Neuronal stem cell (in vitro differentiated cells): Measurements from ENCODE around the gene SARDH.
"Not testable (repeated sequence)": the region's sequence is repeated elsewhere in the genome, so short reads cannot be mapped to it uniquely, and the experiment has no call there.

Source experiments
- DNase-seq: peaks from one replicate; pipeline ENCODE4 v3.0.0-alpha.2; 2013; ENCODE audit warnings: low spot score
- H2AFZ ChIP-seq: one replicate; pipeline ENCODE4 v1.6.1; 2013; ENCODE audit warnings: mild to moderate bottlenecking, low read length, inconsistent platforms
- H2AK5ac ChIP-seq: 2 replicates; pipeline ENCODE4 v1.6.1; 2013; ENCODE audit warnings: low read depth, mild to moderate bottlenecking, inconsistent platforms, low read length, moderate library complexity, mixed read lengths
- H2BK120ac ChIP-seq: 2 replicates; pipeline ENCODE4 v1.6.1; 2013; ENCODE audit warnings: low read depth, mild to moderate bottlenecking, inconsistent platforms, low read length, moderate library complexity, mixed read lengths
- H2BK12ac ChIP-seq: one replicate; pipeline ENCODE4 v1.6.1; 2013; ENCODE audit warnings: low read length, inconsistent platforms
- H2BK15ac ChIP-seq: 2 replicates; pipeline ENCODE4 v1.6.1; 2013; ENCODE audit warnings: mild to moderate bottlenecking, low read length, inconsistent platforms, mixed read lengths
- H2BK5ac ChIP-seq: one replicate; pipeline ENCODE4 v1.6.1; 2013; ENCODE audit warnings: inconsistent platforms, mild to moderate bottlenecking, low read length, moderate library complexity
- H3K14ac ChIP-seq: one replicate; pipeline ENCODE4 v1.6.1; 2013; ENCODE audit warnings: low read length, inconsistent platforms
- H3K18ac ChIP-seq: 2 replicates; pipeline ENCODE4 v1.6.1; 2013; ENCODE audit warnings: low read length, inconsistent platforms
- H3K23ac ChIP-seq: 2 replicates; pipeline ENCODE4 v1.6.1; 2013; ENCODE audit warnings: low read depth, mild to moderate bottlenecking, mixed read lengths, low read length, inconsistent platforms; ENCODE audit not compliant: poor library complexity
- H3K27ac ChIP-seq: replicated peaks from 3 replicates; pipeline ENCODE4 v1.5.1; 2013; ENCODE audit warnings: low read length, inconsistent platforms
- H3K27me3 ChIP-seq, 3 experiments: 2 replicates each; pipeline ENCODE4 v1.6.1; 2013; ENCODE audit warnings: low read length in 3 of 3, mild to moderate bottlenecking in 2 of 3, inconsistent platforms in 1 of 3, low read depth in 1 of 3, mixed read lengths in 1 of 3, moderate library complexity in 1 of 3; ENCODE audit not compliant: control insufficient read depth in 3 of 3, insufficient read depth in 3 of 3
- H3K36me3 ChIP-seq, 2 donors: replicated peaks in 1 of 2; 2 replicates each; pipeline ENCODE4 v1.6.1; 2013; ENCODE audit warnings: low read length in 2 of 2; ENCODE audit not compliant: control insufficient read depth in 2 of 2, insufficient read depth in 2 of 2
- H3K4ac ChIP-seq: 2 replicates; pipeline ENCODE4 v1.6.1; 2013; ENCODE audit warnings: inconsistent platforms, mild to moderate bottlenecking, low read length, moderate library complexity
- H3K4me1 ChIP-seq, 2 donors: 1 replicate in 1 of 2; 2 replicates in 1 of 2; pipeline ENCODE4 v1.6.1; 2013; ENCODE audit warnings: low read length in 2 of 2, low read depth in 1 of 2; ENCODE audit not compliant: control insufficient read depth in 2 of 2, insufficient read depth in 1 of 2
- H3K4me2 ChIP-seq: one replicate; pipeline ENCODE4 v1.6.1; 2013; ENCODE audit warnings: mild to moderate bottlenecking, low read length, inconsistent platforms; ENCODE audit not compliant: insufficient read depth, poor library complexity, severe bottlenecking
- H3K4me3 ChIP-seq, 2 donors: 2 replicates each; pipeline ENCODE4 v1.5.1; 2013; ENCODE audit warnings: low read length in 2 of 2, mild to moderate bottlenecking in 2 of 2, inconsistent platforms in 1 of 2, moderate library complexity in 1 of 2
- H3K79me1 ChIP-seq: one replicate; pipeline ENCODE4 v1.6.1; 2013; ENCODE audit warnings: low read depth, mild to moderate bottlenecking, inconsistent platforms, low read length, moderate library complexity
- H3K9ac ChIP-seq: one replicate; pipeline ENCODE4 v1.6.1; 2013; ENCODE audit warnings: mild to moderate bottlenecking, low read depth, low read length, inconsistent platforms; ENCODE audit not compliant: poor library complexity
- H3K9me3 ChIP-seq, 2 donors: replicated peaks in 1 of 2; 2 replicates each; pipeline versions ENCODE3 to v1.6.1; 2013; ENCODE audit warnings: low read length in 2 of 2, mild to moderate bottlenecking in 2 of 2, inconsistent platforms in 1 of 2, low read depth in 1 of 2, mixed read lengths in 1 of 2, moderate library complexity in 1 of 2; ENCODE audit not compliant: control insufficient read depth in 2 of 2, insufficient read depth in 1 of 2
- H4K8ac ChIP-seq: one replicate; pipeline ENCODE4 v1.6.1; 2013; ENCODE audit warnings: low read depth, mild to moderate bottlenecking, inconsistent platforms, low read length, moderate library complexity
- H4K91ac ChIP-seq: one replicate; pipeline ENCODE4 v1.6.1; 2013; ENCODE audit warnings: low read length, low read depth, mild to moderate bottlenecking, inconsistent platforms; ENCODE audit not compliant: poor library complexity
- WGBS, 2 donors: extraction: QIAGEN DNeasy Blood & Tissue Kit; methylation state at CpG; one replicate each; pipeline ENCODE4 v1.1.7; 2013; ENCODE audit warnings: missing lambda C conversion rate in 2 of 2, mixed read lengths in 1 of 2; ENCODE audit not compliant: insufficient read length in 2 of 2, insufficient replicate concordance in 1 of 2; ENCODE audit errors: extremely low coverage in 2 of 2; 5-methylcytosine and 5-hydroxymethylcytosine counted together

Gene SARDH

GRCh38 chr9:133752739-133753446, 14.7 kb upstream of the SARDH start:
- H2AFZ ChIP-seq, result no peak overlapping the region
- H3K4me3 ChIP-seq, result no peak overlapping the region
- H3K4me2 ChIP-seq, result no peak overlapping the region
- WGBS, 2 donors, result no CpG with 5 or more reads among the region's 9 CpGs
- no peak overlapping the region for H3K18ac ChIP-seq
- H2AK5ac ChIP-seq, result no peak overlapping the region
- H4K91ac ChIP-seq, result no peak overlapping the region
- no peak overlapping the region for H3K9ac ChIP-seq
- H3K4ac ChIP-seq, result no peak overlapping the region
- peaks cover 8 to 9% of the 10 kb centered on the region in 2 donors for H3K9me3 ChIP-seq
- H3K79me1 ChIP-seq, result no peaks in the 10 kb centered on the region
- H3K23ac ChIP-seq, result no peak overlapping the region
- DNase-seq, result no peak
- H4K8ac ChIP-seq, result no peak overlapping the region
- H2BK120ac ChIP-seq, result no peak overlapping the region
- peaks cover 0 to 9% of the 10 kb centered on the region in 2 donors for H3K4me1 ChIP-seq
- no peaks in the 10 kb centered on the region for H3K36me3 ChIP-seq
- no peak overlapping the region for H2BK5ac ChIP-seq
- no peak overlapping the region for H3K27ac ChIP-seq
- H2BK12ac ChIP-seq, result no peak overlapping the region
- H2BK15ac ChIP-seq, result no peak overlapping the region
- peaks cover 0 to 2% (median 0%) of the 10 kb centered on the region in 3 experiments for H3K27me3 ChIP-seq
- no peak overlapping the region for H3K14ac ChIP-seq

DNA sequence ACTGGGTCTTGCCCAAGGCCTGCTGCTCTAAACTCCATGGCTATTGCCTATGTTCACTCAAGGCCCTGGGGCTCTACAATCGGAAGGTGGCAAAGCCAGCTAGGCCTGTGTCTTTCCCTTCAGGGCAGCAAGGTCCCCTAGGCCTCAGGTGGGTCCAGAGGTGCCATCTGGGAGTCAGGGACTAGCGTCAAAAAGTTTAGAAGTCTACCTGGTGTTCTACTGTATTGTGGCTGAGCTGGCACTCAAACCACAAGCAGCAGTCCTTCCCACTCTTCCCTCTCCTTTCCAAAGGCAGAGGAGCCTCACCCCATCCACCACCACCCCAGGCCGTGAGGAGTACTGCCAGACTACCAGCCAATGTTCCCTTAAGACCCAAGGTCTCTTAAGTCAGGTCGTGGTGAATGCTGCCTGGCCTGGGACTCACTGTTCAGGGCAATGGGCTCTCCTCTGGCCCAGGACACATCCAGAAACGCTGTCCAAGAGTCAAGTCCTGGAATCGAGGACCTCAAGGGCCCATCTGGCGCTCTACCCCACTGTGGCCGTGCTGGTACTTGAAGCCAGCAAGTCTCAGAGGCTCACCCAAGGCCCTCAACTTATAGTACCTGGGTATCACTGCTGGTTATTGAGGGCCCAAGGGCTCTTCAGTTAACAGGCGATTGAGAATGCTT, 13.0 kb upstream of the SARDH start:
- no peak overlapping the region for H3K4me3 ChIP-seq
- no peak overlapping the region for H2AFZ ChIP-seq
- H3K36me3 ChIP-seq, result no peaks in the 10 kb centered on the region
- no peak overlapping the region for H2BK12ac ChIP-seq
- H2BK5ac ChIP-seq, result no peak overlapping the region
- H3K4me1 ChIP-seq, result peaks cover 0 to 9% of the 10 kb centered on the region in 2 donors
- H3K27ac ChIP-seq, result no peak overlapping the region
- no peaks in the 10 kb centered on the region for H3K79me1 ChIP-seq
- H3K18ac ChIP-seq, result no peak overlapping the region
- H2BK15ac ChIP-seq, result no peak overlapping the region
- H4K91ac ChIP-seq, result no peak overlapping the region
- no peak overlapping the region for H3K23ac ChIP-seq
- H2BK120ac ChIP-seq, result no peak overlapping the region
- H3K9me3 ChIP-seq, result peaks cover 8 to 9% of the 10 kb centered on the region in 2 donors
- H3K4ac ChIP-seq, result no peak overlapping the region
- peaks cover 0 to 2% (median 0%) of the 10 kb centered on the region in 3 experiments for H3K27me3 ChIP-seq
- no peak for DNase-seq
- H2AK5ac ChIP-seq, result no peak overlapping the region
- H3K4me2 ChIP-seq, result no peak overlapping the region
- H3K9ac ChIP-seq, result no peak overlapping the region
- whole genome bisulfite sequencing, 2 donors, result no CpG with 5 or more reads among the region's 9 CpGs
- no peak overlapping the region for H3K14ac ChIP-seq
- H4K8ac ChIP-seq, result no peak overlapping the region

DNA sequence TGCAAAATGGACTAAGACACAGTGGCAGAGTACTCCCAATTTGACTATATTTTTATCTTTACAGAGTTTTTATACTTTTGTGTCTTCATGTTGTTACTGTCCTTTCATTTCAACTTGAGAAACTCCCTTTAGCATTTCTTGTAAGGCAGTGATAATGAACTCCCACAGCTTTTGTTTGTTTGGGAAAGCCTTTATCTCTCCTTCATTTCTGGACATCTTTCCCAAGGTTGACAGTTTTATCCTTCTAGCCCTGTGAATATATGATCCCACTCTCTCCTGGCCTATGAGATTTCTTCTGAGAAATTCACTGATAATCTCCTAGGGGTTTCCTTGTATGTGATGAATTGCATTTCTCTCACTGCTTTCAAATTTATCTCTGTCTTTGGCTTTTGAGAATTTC, 9.2 kb upstream of the SARDH start:
- peaks cover 4 to 5% of the 10 kb centered on the region in 2 donors for H3K9me3 ChIP-seq
- H4K91ac ChIP-seq, result no peak overlapping the region
- H3K36me3 ChIP-seq, result no peaks in the 10 kb centered on the region
- no peak overlapping the region for H2BK15ac ChIP-seq
- no peak overlapping the region for H3K18ac ChIP-seq
- no peaks in the 10 kb centered on the region for H3K27me3 ChIP-seq
- no peak overlapping the region for H2BK120ac ChIP-seq
- no peak overlapping the region for H2BK12ac ChIP-seq
- no peak overlapping the region for H2AFZ ChIP-seq
- H2AK5ac ChIP-seq, result no peak overlapping the region
- H3K4me2 ChIP-seq, result no peak overlapping the region
- H3K14ac ChIP-seq, result no peak overlapping the region
- no peak overlapping the region for H3K4me3 ChIP-seq
- no peak overlapping the region for H4K8ac ChIP-seq
- H3K4ac ChIP-seq, result no peak overlapping the region
- H3K4me1 ChIP-seq, result peaks cover 0 to 6% of the 10 kb centered on the region in 2 donors
- no peak overlapping the region for H3K23ac ChIP-seq
- no peak overlapping the region for H2BK5ac ChIP-seq
- H3K9ac ChIP-seq, result no peak overlapping the region
- DNase-seq, result no peak
- no peaks in the 10 kb centered on the region for H3K79me1 ChIP-seq
- H3K27ac ChIP-seq, result no peak overlapping the region

GRCh38 chr9:133744528-133744927, 6.4 kb upstream of the SARDH start:
- not testable (repeated sequence) for H2BK15ac ChIP-seq, H3K18ac ChIP-seq, H3K9ac ChIP-seq, H3K23ac ChIP-seq, H3K79me1 ChIP-seq, H2BK120ac ChIP-seq, H4K8ac ChIP-seq, H3K4me1 ChIP-seq, H3K27ac ChIP-seq, H3K9me3 ChIP-seq, H2BK5ac ChIP-seq, H2AK5ac ChIP-seq, H3K27me3 ChIP-seq, H4K91ac ChIP-seq, H3K4me2 ChIP-seq, H2BK12ac ChIP-seq, DNase-seq, H3K14ac ChIP-seq, H2AFZ ChIP-seq, H3K4me3 ChIP-seq, H3K4ac ChIP-seq, H3K36me3 ChIP-seq
- no CpG with 5 or more reads among the region's 31 CpGs for WGBS, 2 donors
